Activated CD4-positive, CD25-positive, alpha-beta regulatory T cell treated with anti-CD3 and anti-CD28 coated beads, Interleukin-2, amount 50 U/mL, for 24 hours (primary cell): ENCODE results near the gene SERPINA4.
"Not testable (repeated sequence)": the region's sequence is repeated elsewhere in the genome, so short reads cannot be mapped to it uniquely, and the experiment has no call there.

ENCODE experiments used
- ATAC-seq, 2 donors: fragments of 150-1000 bp; cut with Tn5 transposase; one replicate each; pipeline ENCODE4 v1.10.0; 2021; ENCODE audit warnings: mild to moderate bottlenecking in 1 of 2, moderate library complexity in 1 of 2

SERPINA4 gene

GRCh38 chr14:94570440-94570839 lies 9.2 kb downstream of the SERPINA4 start:
- ATAC-seq: no peak

DNA sequence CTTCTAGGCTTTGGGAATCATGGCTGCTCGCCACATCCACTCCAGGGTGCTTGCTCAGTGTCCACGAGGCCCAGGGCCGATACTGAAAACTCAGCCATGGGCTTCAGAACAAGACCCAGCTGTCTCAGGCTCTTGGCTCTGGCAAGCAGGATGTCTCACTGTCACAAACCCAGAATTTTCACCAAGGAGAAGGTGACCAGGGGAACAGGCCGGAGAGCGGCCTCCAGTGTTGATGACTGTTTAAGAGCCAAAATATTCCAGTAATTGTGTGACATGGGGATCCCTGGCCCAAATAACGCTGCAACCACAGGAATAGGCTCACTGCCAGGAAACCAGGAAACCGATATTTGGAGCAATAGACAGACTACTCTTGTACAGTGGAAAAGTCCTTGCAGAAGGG lies 10.2 kb downstream of the SERPINA4 start:
- no peak for ATAC-seq

DNA sequence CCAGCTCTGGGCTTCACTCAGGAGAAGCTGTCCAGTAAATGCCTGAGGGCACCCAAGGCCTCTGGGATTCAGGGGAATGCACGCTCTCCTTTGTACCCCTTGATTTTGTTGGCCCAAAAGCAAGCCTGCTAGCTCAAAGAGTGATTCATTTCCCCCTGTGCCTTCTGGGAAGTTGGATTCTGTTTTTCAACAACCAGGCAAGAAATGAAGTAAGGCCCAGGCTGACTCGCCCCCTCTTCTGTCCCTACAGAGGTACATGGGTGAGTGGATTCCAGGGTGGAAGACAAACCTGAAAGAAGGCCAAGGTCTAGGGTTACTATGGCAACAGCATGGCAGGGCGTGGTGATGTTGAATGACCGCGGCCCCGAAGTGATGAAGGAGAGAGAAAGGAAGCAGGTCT lies 10.7 kb downstream of the SERPINA4 start:
- no peak for ATAC-seq

- no peak for ATAC-seq
Observed at GRCh38 chr14:94572637-94573303, 11.5 kb downstream of the SERPINA4 start.

DNA sequence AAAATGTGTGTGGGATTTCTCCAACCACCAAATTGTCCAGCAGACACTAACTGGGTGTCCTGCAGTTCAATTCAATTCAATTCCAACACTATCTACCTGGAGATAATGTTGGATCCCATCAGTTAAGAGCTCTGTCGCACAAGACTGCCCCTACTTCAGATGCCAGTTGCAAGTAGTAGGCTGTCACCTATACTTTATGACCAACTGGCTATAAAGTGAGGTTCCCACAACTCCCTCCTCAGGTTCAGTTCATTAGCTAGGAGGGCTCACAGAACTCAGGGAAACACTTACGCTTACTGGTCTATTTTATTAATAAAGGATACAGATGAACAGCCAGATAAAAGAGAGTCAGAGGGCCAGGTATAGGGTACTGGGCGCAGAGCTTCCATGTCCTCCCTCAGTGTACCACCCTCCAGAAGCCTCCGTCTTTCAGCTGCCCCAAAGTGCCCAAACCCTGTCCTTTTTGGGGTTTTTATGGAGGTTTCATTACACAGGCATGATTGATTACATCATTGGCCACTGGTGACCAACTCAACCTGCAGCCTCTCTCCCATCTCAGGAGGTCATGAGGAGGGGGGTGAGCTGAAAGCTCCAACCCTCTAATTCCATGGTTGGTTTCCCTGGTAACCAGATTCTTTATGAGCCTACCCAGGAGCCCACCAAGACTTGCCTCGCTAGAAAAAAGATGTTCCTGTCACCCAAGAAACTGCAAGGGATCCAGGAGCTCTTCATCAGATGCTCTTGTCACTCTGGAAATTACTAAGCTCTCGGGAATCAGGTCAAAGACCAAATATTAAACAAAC lies 12.4 kb downstream of the SERPINA4 start:
- no peak for ATAC-seq

DNA sequence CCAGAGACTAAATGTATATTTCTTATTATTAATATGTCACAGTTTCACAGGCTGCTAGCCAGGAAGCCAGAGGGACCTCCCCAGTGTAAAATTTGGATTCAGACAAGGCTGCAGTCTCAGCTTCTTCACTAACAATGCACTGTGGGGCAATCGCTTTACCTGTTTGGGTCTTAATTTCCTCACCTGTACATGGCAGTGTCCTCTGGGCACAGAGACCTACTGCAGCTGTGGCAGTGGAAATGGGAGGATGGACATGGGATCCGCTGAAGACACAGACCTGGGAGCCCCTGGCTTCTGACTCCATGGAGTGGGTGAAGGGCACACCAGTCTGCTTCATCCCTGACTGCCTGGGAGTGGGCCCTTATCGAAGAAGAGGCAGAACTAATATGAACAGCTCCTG lies 13.1 kb downstream of the SERPINA4 start:
- ATAC-seq: no peak

GRCh38 chr14:94575730-94576585 lies 14.7 kb downstream of the SERPINA4 start:
- no peak for ATAC-seq

- ATAC-seq: not testable (repeated sequence)
Observed at GRCh38 chr14:94577472-94577871, 16.2 kb downstream of the SERPINA4 start.

DNA sequence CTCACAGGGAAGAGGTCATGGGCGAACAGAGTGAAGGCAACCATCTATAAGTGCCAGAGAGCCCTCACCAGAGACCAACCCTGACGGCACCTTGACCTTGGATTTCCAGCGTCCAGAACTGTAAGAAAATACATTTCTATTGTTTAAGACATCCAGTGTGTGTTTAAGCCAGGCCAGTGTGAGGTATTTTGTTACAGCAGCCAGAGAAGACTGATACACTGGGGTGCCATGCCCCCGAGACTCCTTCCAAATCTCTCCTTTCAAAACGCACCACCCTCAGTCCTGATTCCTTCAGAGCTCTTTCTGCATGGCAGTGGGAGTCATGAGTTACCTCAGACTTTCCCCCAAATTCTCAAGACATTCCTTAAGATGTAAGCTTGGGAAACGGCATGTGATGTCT lies 17.5 kb downstream of the SERPINA4 start:
- no peak for ATAC-seq

DNA sequence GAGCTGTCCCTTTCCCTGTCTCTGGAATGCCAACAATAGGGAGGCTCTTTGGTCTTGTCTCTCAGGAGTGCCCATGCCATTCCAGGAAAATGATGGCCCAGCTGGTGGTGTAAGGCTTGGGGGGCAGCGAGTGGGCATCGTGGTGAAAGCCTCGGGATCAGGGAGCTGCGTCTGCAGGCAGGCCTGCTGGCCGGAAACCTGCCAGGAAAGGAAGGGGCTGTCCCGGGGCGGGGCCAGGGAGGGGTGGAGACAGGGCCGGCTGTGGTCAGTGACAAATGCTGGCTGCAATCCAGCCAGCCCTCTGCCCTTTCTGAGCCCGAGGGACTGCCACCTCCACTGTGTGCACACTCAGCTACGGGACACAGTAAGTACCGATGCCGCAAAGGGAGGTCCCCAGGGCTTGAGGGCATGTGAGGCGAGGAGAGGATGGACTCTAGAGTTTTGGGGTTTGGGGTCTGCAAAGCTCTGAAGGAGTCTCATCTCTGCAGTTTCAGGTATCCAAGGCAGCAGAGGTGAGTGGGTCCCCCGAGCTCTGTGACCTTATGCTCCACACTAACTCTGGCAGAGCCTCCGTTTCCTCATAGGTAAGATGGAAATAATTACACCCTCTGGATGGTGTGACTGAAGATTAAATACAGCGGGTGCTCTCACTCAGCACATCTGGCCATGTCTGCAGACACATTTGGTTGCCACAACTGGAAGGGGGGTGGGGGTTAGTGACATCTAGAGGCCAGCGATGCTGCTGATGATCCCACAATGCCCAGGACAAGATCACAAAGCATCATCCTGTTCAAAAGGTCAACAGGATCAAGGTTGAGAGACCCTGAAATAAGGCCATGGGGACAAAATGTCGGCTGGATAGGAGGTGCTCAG lies 20.1 kb downstream of the SERPINA4 start, which contains the start of gene SERPINA5:
TSS of gene SERPINA5 (plus strand) at position 300 of the 873 bp plus-strand sequence. CDS start 5,937 bp downstream, outside the sequence.
- no peak for ATAC-seq

- no peak for ATAC-seq
Observed at GRCh38 chr14:94582199-94582750, 21.0 kb downstream of the SERPINA4 start.

DNA sequence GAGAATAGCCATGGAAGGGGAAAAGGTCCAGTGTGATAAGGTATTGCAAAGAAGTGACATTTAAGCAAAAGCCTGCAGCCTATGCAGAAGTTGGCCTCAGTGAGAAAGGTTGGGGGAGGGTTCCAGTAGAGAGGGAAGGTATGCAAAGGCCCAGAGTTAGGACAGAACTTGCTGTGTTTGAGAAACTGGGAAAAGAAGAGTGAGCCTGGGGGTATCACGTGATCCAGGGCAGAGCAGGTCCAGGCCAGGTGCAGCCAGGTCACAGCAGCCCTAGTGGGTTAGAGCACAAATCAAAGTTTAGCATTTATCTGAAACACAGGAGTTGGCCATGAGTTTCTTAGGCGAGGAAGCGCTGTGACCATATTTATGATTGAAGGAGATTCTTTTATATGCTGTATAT lies 21.6 kb downstream of the SERPINA4 start:
- no peak for ATAC-seq

GRCh38 chr14:94583557-94583956 lies 22.3 kb downstream of the SERPINA4 start:
- no peak for ATAC-seq

DNA sequence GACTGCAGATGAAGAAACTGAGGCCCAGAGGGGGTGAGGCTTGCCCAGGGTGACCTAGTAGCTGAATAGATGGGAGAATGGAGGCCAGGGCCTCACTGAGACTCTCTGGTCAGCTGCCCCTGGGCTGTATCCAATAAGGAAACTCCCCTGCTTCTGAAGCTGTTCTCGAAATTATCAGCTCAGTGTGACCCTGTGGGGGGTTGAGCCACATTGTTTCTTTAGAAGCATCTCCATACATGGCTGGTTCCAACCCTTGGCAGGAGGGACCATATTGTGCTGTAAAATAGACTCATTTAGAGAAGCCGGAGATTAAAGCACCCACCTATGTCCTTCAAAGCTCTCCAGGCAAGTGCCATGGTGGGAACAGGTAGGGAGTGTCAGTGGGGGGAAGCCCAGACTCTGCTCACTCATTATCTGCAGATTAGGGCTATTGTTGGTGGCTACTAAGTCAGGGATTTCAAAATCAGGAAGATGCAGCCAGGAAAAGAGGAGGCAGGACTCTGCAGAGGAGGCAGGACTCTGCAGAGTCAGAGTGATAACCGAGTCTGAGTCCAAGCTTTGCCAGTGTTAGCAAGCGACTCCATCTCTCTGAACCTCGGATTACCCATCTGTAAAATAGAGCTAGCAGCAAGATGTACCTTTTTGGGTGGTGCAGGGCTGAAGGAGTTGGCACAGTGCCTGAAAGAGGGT lies 23.5 kb downstream of the SERPINA4 start:
- ATAC-seq: no peak

GRCh38 chr14:94586635-94587034 lies 25.4 kb downstream of the SERPINA4 start:
- ATAC-seq: no peak

DNA sequence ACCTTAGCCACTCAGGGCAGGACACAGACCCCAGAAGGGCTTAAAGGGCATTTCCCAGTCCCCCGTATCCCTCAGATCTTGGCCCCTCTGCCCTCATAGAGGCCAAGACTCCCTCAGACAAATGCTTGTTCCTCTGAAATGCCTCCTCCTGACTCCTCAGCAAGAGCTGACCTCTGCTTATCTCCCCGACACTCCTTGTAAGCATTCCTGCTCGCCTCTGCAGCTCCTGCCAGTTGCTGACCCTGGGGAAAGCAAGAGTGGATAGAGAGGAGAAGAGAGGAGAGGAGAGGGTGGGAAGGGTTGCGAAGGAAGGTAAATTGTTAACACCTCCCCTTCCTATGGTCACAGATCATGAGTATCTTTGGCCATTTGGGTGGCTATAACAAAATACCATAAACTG lies 27.1 kb downstream of the SERPINA4 start:
- no peak for ATAC-seq

GRCh38 chr14:94591073-94591472 lies 29.8 kb downstream of the SERPINA4 start:
- ATAC-seq: no peak

- ATAC-seq: no peak
Observed at GRCh38 chr14:94591871-94592270, 30.6 kb downstream of the SERPINA4 start.

DNA sequence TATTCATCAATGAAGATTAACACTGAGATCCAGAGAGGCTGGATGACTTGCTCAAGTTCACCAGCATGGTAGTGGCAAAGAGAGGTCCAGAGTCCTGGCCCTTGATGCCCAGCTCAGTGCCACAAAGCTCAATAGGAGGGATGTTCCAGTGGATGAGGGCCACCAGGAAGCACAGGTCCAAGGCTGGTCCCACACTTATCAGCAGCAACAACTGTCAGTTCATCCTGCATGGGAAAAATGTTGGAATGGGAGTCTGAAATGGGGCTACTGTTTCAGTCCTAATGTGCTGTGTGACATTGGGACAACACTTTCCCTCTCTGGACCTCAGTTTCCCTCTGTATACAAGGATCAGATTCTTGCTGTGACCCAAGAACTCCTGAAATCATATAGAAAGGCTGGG lies 31.2 kb downstream of the SERPINA4 start:
- ATAC-seq: no peak

DNA sequence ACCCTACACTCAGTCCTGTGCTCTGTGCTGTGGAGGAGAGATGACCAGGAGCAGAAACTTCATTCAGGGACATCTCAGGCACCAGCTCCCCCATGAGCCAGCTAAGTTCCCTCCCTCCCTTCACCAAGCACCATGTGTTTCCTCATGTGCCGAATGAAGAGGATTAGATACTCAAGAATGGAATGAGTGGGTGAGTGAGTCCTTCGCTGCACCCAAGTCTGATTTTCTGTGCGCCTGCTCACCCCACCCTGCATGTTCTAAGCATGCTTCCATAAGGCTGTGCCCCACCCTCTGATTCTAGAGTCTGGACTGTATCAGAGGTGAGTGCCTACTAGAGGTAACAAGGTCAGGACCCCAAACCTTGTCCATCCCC lies 32.1 kb downstream of the SERPINA4 start:
- ATAC-seq: no peak

- ATAC-seq: no peak
Observed at GRCh38 chr14:94593749-94594431, 32.6 kb downstream of the SERPINA4 start.
